HepG2 (cell line): ENCODE measurements around the gene SPHK2. TPM values are rescaled to one million over a fixed set of nuclear protein-coding genes. Genes with fewer than 3 reads are reported as not detected.

ENCODE experiments used
- CENPT ChIP-seq: sonication (generic); formaldehyde crosslinking; IDR thresholded peaks from 2 replicates; pipeline ENCODE4 v1.8.0; 2022; ENCODE audit warnings: low read depth, mild to moderate bottlenecking, moderate library complexity, missing genetic modification reagents
- HDAC2 ChIP-seq: sonication (generic); formaldehyde crosslinking; IDR thresholded peaks from 2 replicates; pipeline ENCODE4 v1.4.0; 2020; ENCODE audit warnings: missing genetic modification reagents
- MXI1 ChIP-seq: IDR thresholded peaks from 3 replicates; pipeline ENCODE4 v1.6.1; 2012; ENCODE audit warnings: low read depth, low read length, inconsistent platforms, borderline replicate concordance
- TARDBP ChIP-seq: sonication (generic); formaldehyde crosslinking; IDR thresholded peaks from 2 replicates; pipeline ENCODE4 v1.8.0; 2022; ENCODE audit warnings: mild to moderate bottlenecking, missing genetic modification reagents
- TFE3 ChIP-seq: IDR thresholded peaks from 2 replicates; pipeline ENCODE4 v1.6.1; 2016
- YY1 ChIP-seq: IDR thresholded peaks from 2 replicates; pipeline ENCODE4 v1.6.1; 2011; ENCODE audit warnings: low read length, low read depth, moderate library complexity, mild to moderate bottlenecking; ENCODE audit not compliant: insufficient read depth, insufficient replicate concordance
- ZNF274 ChIP-seq: sonication (generic); formaldehyde crosslinking; IDR thresholded peaks from 2 replicates; pipeline ENCODE4 v1.5.1; 2020; ENCODE audit warnings: mild to moderate bottlenecking, missing genetic modification reagents
- polyA plus RNA-seq, 8 experiments: library from polyadenylated mRNA; depleted of rRNA in 3 of 8; stranded (reverse) in 7 of 8; unstranded in 1 of 8; fragments of >200 nt; fragmentation: Illumina TruSeq in 4 of 8; extraction: Trizol in 4 of 8; gene quantifications; 2 replicates each; pipeline versions ENCODE4 v1.2.1 to v1.2.3, GENCODE V29; 2011 to 2016; ENCODE audit warnings: low read depth in 4 of 8, missing spikeins in 1 of 8, mixed read lengths in 1 of 8; ENCODE audit not compliant: insufficient read depth in 1 of 8
- total RNA-seq, 5 experiments: library from RNA; depleted of rRNA; stranded (reverse); fragments of >200 nt; fragmentation: Illumina TruSeq; extraction: Trizol; gene quantifications; 2 replicates each; pipeline ENCODE4 v1.2.3, GENCODE V29; 2016; ENCODE audit warnings: low read depth in 1 of 5
- TF ChIP-seq, protein P1 (sequence below): sonication (generic); formaldehyde crosslinking; IDR thresholded peaks from 2 replicates; pipeline ENCODE4 v1.8.0; 2022; ENCODE audit warnings: mild to moderate bottlenecking, missing genetic modification reagents; ENCODE audit not compliant: insufficient replicate concordance
- TF ChIP-seq, protein P2 (sequence below): sonication (generic); formaldehyde crosslinking; IDR thresholded peaks from 2 replicates; pipeline ENCODE4 v1.4.0; 2020; ENCODE audit warnings: missing genetic modification reagents

SPHK2 gene
- total and polyA plus RNA-seq, 2 of the 13 experiments (the other 11 are each of a cell fraction or from before 2014, with no cell fraction given): 2.9 to 14.4 TPM

- peak; percentile 91; the same call in 1 of the 2 replicates for TF ChIP-seq ZNF274
- peak; percentile 63; the same call in 1 of the 2 replicates for TF ChIP-seq TFE3 (CRISPR knock-in tag)
- TF ChIP-seq HDAC2 (CRISPR knock-in tag): peak; percentile 58; the same call in 1 of the 2 replicates
- TF ChIP-seq, protein P1, sequence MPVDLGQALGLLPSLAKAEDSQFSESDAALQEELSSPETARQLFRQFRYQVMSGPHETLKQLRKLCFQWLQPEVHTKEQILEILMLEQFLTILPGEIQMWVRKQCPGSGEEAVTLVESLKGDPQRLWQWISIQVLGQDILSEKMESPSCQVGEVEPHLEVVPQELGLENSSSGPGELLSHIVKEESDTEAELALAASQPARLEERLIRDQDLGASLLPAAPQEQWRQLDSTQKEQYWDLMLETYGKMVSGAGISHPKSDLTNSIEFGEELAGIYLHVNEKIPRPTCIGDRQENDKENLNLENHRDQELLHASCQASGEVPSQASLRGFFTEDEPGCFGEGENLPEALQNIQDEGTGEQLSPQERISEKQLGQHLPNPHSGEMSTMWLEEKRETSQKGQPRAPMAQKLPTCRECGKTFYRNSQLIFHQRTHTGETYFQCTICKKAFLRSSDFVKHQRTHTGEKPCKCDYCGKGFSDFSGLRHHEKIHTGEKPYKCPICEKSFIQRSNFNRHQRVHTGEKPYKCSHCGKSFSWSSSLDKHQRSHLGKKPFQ (CRISPR knock-in tag): peak; percentile 43
- TF ChIP-seq YY1: peak; percentile 48
- peak; percentile 76; the same call in 1 of the 2 replicates for TF ChIP-seq TARDBP (CRISPR knock-in tag)
- TF ChIP-seq CENPT (CRISPR knock-in tag): no peak; the same call in 1 of the 2 replicates
- peak; percentile 61; the same call in 1 of the 3 replicates for TF ChIP-seq MXI1
- TF ChIP-seq, protein P2, sequence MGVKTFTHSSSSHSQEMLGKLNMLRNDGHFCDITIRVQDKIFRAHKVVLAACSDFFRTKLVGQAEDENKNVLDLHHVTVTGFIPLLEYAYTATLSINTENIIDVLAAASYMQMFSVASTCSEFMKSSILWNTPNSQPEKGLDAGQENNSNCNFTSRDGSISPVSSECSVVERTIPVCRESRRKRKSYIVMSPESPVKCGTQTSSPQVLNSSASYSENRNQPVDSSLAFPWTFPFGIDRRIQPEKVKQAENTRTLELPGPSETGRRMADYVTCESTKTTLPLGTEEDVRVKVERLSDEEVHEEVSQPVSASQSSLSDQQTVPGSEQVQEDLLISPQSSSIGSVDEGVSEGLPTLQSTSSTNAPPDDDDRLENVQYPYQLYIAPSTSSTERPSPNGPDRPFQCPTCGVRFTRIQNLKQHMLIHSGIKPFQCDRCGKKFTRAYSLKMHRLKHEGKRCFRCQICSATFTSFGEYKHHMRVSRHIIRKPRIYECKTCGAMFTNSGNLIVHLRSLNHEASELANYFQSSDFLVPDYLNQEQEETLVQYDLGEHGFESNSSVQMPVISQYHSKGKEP (CRISPR knock-in tag): no peak
Measured at GRCh38 chr19:48637449-48637947, 18.2 kb downstream of the SPHK2 start (continued).
